ENCODE data around the gene EFCAB12. TPM values are rescaled to one million over a fixed set of nuclear protein-coding genes. Genes with fewer than 3 reads are reported as not detected.

Gene EFCAB12
- polyA plus RNA-seq, 4 donors = 3.4 to 3.7 (median 3.4) TPM

- DNase-seq (ENCODE audit: low read depth in 4 of 4, low spot score in 3 of 4) = no peak
Observed at GRCh38 chr3:129446926-129447325, 18.5 kb upstream of the EFCAB12 start.

GRCh38 chr3:129445471-129445870 lies 17.0 kb upstream of the EFCAB12 start:
- DNase-seq (ENCODE audit: low read depth in 4 of 4, low spot score in 3 of 4) = no peak

DNA sequence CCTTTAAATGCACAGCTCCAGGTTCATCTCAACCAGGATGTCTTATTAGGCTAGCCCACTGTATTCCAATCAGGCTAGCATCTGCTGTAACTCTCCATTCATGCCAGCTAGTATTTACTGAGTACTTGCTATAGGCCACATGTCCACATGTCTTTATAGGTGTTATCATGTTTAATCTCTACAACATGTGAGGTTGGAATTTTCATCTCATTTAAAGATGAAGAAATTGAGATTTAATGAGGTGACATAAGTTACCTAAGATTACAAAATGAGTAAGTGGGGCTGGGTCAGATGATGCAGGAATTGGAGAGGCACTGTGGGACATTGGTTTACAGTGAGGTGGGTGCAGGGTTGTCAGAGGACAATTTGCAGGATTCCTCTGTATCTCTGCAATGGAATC lies 14.5 kb upstream of the EFCAB12 start:
- no peak for DNase-seq (ENCODE audit: low read depth in 4 of 4, low spot score in 3 of 4)

GRCh38 chr3:129442486-129442885 lies 14.1 kb upstream of the EFCAB12 start:
- no peak for DNase-seq (ENCODE audit: low read depth in 4 of 4, low spot score in 3 of 4)

GRCh38 chr3:129441782-129442181 lies 13.3 kb upstream of the EFCAB12 start:
- no peak for DNase-seq (ENCODE audit: low read depth in 4 of 4, low spot score in 3 of 4)

DNA sequence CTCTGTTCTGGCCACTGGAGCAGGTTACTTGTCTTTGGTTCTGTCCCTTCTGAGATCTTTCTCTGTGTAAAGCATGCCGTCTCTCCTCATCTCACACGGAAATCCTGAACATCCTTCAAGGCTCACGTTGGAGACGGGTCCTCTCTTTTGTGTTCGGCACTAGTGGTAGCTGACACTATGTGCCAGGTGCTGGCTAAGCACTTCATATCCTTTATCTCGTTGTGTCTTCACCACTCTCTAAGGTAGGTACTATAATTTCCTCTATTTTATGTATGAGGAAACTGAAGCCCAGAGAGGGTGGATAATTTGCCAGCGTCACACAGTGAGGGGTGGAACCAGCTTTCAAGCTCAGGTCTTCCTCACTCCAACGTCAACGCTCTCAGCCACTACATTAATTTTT lies 12.8 kb upstream of the EFCAB12 start:
- no peak for DNase-seq (ENCODE audit: low read depth in 4 of 4, low spot score in 3 of 4)

- DNase-seq (ENCODE audit: low read depth in 4 of 4, low spot score in 3 of 4) = no peak
Observed at GRCh38 chr3:129440618-129441190, 12.3 kb upstream of the EFCAB12 start.

DNA sequence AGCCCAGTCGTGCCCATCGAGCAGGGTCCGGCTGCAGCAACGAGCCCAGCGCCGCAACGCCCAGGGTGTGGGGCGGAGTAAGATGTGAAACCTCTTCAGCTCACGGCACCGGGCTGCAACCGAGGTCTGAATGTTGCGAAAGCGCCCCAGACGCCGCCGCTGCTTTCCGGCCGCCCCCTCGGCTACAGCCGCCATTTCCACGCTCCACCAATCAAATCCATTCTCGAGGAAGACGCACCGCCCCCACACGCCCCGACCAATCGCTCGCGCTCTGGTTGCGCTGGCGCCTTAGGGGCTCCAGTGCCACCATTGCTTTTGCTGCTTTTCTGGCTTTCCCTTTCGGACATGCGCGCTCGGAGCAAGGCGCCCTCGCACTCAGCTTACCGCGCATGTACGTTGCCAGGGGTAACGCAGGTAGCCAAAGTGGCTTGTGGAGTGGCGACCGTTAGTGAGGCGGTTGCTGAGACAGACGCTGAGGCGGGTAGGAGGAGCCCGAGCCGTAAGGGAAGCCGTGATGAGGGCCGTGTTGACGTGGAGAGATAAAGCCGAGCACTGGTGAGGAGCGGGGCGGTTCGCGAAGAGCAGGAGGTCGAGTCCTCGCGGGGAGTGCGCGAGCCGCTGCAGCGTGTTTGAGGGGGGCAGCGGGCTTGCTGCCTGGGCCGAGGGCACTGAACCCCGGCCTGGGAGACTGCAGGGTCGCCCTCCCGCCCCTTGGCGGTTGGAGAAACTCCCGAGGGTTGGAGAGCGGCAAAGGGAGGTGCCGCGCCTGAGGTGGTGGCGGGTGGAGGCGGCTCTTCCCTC lies 11.6 kb upstream of the EFCAB12 start, which contains the start of the genes IFT122 and MBD4:
IFT122 (plus strand) TSS at position 408 of the 801 bp plus-strand sequence; CDS start at position 515, 107 bp downstream.
MBD4 (minus strand) TSS at position 132 of the 801 bp plus-strand sequence; CDS start at position 17, 115 bp downstream.
- DNase-seq (ENCODE audit: low read depth in 4 of 4, low spot score in 3 of 4) = peak; percentile 92 to 95 (median 94)

GRCh38 chr3:129439226-129439816 lies 10.9 kb upstream of the EFCAB12 start:
- DNase-seq (ENCODE audit: low read depth in 4 of 4, low spot score in 3 of 4) = no peak

DNA sequence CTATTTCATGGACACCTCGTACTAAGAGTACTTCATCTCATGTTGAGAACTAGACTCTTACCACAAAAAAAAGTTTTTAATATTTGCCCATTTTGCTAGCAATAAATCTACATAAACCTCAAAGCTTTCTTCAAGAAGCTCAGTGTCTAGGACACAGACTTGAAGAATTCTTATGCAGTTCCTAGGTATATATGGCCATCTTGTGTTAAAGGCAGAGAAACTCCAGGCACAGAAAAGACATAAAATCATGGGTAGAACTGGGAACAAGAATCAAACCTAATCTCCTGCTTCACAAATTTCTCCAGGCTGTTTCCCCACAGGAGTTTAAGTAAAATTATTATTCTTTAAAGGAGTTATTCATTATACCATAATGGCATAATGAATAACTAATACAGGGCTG lies 6.9 kb upstream of the EFCAB12 start:
- DNase-seq (ENCODE audit: low read depth in 4 of 4, low spot score in 3 of 4) = no peak

GRCh38 chr3:129434140-129434539 lies 5.7 kb upstream of the EFCAB12 start:
- no peak for DNase-seq (ENCODE audit: low read depth in 4 of 4, low spot score in 3 of 4)

GRCh38 chr3:129433565-129433964 lies 5.1 kb upstream of the EFCAB12 start:
- no peak for DNase-seq (ENCODE audit: low read depth in 4 of 4, low spot score in 3 of 4)

DNA sequence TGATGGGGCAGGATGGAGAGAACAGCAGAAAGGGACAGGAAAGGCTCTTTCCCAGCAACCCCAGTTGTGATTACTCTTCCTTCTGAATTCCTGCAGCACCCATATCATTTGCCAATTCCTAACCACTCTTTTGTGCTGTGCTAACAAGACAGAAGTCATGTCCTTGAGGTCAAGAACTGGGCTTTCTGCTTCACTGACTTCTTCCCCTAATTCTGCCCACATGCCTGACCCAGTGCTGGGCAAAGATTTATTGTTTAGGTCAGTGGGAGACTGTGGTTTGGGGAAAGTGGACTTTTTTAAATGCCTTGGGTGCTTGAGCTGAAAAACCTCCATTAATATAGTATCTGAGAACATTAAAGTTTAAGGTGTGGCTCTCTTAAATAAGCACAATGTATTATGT lies 4.2 kb upstream of the EFCAB12 start:
- DNase-seq (ENCODE audit: low read depth in 4 of 4, low spot score in 3 of 4) = no peak

GRCh38 chr3:129432036-129432435 lies 3.6 kb upstream of the EFCAB12 start:
- DNase-seq (ENCODE audit: low read depth in 4 of 4, low spot score in 3 of 4) = no peak

DNA sequence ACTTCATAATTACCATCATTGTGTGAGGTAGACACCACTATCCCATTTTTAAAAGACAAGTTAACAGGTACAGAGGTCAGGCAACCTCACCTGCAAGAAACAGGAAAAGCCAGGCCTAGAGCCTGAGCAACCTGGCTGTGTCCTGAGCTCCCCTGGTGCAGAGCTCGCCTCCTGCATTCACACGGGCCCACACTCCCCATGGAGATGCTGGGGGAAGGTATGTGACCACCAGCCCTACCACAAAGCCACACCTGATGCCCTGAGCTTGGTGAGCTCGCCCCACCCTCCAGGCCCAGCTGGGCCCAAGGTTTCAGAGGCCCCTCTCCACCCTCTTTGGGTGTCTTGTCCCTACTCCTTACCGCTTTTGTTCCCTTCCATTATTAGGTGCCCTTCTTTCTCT lies 1.2 kb upstream of the EFCAB12 start:
- no peak for DNase-seq (ENCODE audit: low read depth in 4 of 4, low spot score in 3 of 4)

- DNase-seq (ENCODE audit: low read depth in 4 of 4, low spot score in 3 of 4) = no peak
Observed at GRCh38 chr3:129429080-129429451, 630 bp upstream of the EFCAB12 start.

DNA sequence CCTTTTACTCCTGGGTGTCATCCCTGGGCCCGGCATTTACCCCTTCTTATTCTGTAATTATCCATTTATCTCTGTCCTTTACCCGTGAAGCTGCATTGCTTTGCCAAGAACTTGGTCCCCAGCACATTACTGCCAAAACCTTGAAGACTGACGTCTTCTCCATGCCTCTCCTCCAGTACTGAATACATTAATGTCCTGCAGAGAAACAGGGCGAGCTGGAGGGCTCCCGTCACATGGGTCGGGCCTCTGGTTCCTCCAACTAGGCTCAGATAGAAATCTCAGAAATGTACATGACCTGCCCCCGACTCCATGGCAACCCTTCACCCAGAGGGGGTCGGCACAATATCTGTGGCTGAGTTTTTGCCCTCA lies 445 bp downstream of the EFCAB12 start:
- DNase-seq (ENCODE audit: low read depth in 4 of 4, low spot score in 3 of 4) = no peak

DNA sequence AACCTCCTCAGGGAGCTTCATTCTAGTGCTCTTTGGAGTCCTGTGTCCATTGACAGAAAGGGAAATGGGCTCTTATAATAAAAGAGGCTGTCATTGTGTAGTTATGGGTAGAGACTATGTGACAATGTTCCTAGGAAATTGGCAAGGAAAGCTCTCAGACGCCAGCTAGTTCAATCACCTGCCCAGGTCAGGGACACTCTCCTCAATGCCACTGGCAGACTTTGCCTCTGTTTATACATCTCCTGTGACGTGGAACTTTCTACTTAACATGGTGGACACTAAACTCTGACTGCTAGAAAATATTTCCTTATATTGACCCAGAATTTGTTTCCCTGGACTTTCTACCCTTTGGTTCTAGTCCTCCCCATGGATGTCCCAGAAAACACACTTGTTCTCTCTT lies 2.8 kb downstream of the EFCAB12 start:
- no peak for DNase-seq (ENCODE audit: low read depth in 4 of 4, low spot score in 3 of 4)

DNA sequence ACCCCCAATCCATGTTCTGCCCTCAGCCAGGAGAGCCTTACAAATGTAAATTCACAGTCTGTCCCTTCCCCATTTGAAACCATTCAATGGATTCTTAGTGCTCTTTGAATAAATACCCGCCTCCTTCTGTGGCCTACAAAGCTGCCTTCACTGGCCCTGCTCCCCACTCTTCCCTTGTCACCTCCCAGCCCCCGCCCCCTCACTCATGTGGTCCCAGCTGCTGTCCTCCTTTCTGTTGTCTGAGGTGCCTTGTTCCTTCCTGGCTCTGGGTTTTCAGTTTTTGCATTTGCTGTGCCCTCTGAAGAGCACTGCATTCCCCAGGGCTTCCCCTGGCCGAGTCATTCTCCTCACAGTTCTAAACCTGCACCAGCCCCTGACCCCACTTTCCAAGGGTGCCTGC lies 3.2 kb downstream of the EFCAB12 start:
- no peak for DNase-seq (ENCODE audit: low read depth in 4 of 4, low spot score in 3 of 4)

GRCh38 chr3:129424185-129424841 lies 4.1 kb downstream of the EFCAB12 start:
- DNase-seq (ENCODE audit: low read depth in 4 of 4, low spot score in 3 of 4) = no peak

DNA sequence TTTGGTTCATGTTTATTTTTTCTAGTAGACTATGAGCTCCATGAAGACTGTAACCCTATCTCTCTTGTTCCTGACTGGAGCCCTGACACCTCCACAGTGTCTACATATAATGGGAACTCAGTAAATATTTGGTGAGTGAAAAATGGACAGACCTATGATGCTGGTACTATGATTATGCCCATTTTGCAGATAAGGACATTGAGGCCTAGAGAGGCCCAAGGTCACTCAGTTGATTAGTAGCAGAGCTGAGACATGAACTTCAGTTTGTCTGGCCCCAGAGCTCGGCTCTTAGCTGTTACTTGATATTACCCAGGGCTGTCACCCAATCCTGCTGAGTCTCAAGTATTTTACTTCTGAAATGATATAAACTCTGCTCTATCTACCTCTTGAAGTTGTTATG lies 5.5 kb downstream of the EFCAB12 start:
- no peak for DNase-seq (ENCODE audit: low read depth in 4 of 4, low spot score in 3 of 4)
